Superior temporal gyrus (tissue), 1 donor: ENCODE results near the gene WWOX.
A peak's percentile ranks its signal among the peaks of the same experiment; 100 is the strongest.

ENCODE experiments used
- DNase-seq: peaks from one replicate; pipeline ENCODE4 v3.0.0-alpha.2; 2016; ENCODE audit errors: extremely low spot score

WWOX gene

GRCh38 chr16:78194948-78195347 is 95.5 kb downstream of the WWOX start:
- DNase-seq = no peak

GRCh38 chr16:78195797-78196196 is 96.3 kb downstream of the WWOX start:
- no peak for DNase-seq

- no peak for DNase-seq
Observed at GRCh38 chr16:78196502-78196901, 97.0 kb downstream of the WWOX start.

- DNase-seq = peak; percentile 48
Observed at GRCh38 chr16:78198288-78198687, 98.8 kb downstream of the WWOX start.

GRCh38 chr16:78199325-78200022 is 100.0 kb downstream of the WWOX start:
- DNase-seq = no peak

- no peak for DNase-seq
Observed at GRCh38 chr16:78200023-78200389, 100.6 kb downstream of the WWOX start.

GRCh38 chr16:78200623-78201096 is 101.2 kb downstream of the WWOX start:
- no peak for DNase-seq

GRCh38 chr16:78205506-78205905 is 106.1 kb downstream of the WWOX start:
- DNase-seq = no peak

GRCh38 chr16:78206623-78207223 is 107.3 kb downstream of the WWOX start:
- DNase-seq = no peak

- no peak for DNase-seq
Observed at GRCh38 chr16:78209951-78210661, 110.7 kb downstream of the WWOX start.

- DNase-seq = no peak
Observed at GRCh38 chr16:78211020-78211599, 111.7 kb downstream of the WWOX start.

- no peak for DNase-seq
Observed at GRCh38 chr16:78211946-78212345, 112.5 kb downstream of the WWOX start.

GRCh38 chr16:78212674-78213073 is 113.2 kb downstream of the WWOX start:
- no peak for DNase-seq

GRCh38 chr16:78213751-78214150 is 114.3 kb downstream of the WWOX start:
- no peak for DNase-seq

GRCh38 chr16:78215222-78215621 is 115.8 kb downstream of the WWOX start:
- DNase-seq = no peak

GRCh38 chr16:78216166-78216745 is 116.8 kb downstream of the WWOX start:
- no peak for DNase-seq

- no peak for DNase-seq
Observed at GRCh38 chr16:78217276-78217675, 117.8 kb downstream of the WWOX start.

GRCh38 chr16:78218279-78218678 is 118.8 kb downstream of the WWOX start:
- DNase-seq = no peak

GRCh38 chr16:78218856-78219651 is 119.6 kb downstream of the WWOX start:
- no peak for DNase-seq

GRCh38 chr16:78220571-78220970 is 121.1 kb downstream of the WWOX start:
- no peak for DNase-seq

- DNase-seq = no peak
Observed at GRCh38 chr16:78221892-78222291, 122.4 kb downstream of the WWOX start.
